GM19395 (cell line): ENCODE results near the gene CC2D2A.

Experiments used
- ATAC-seq: cut with Tn5 transposase; IDR thresholded peaks from one replicate; pipeline ENCODE4 v1.9.1; 2021; ENCODE audit warnings: mild to moderate bottlenecking, moderate library complexity; ENCODE audit not compliant: unreplicated experiment

CC2D2A gene

DNA sequence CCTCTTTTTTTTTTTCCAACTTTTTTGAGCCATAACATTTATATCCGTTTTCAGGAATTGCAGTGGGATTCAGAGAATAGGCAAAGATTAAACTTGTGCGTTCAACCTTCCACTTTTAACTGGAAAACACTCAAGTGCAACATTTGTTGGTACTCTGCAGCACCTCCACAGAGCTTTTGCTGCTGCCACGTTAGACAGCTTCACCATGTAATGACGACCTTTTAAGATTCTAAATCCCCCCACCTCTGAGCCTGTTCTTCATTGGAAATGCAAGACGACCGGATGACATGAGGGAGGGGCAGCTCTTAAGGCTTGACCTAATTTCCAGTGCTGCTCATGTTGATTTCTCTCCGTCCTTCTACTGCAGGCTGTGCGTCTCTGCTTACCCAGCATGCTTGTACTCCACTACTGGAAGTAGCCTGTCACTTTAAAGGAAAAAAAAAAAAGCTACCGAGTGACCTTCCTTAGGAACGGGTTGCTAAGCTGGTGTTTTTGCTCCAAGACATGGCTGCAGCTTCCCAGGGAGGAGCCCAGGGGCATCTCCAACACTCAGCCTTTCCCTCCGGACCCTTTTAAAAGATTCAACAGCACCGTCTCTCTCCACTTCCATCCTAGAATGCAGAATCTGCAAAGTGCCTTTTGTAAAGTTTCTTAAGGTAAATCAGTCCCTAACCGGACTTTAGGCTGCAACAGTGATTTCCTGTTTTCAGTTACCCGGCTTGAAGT is at the start of gene CC2D2A:
CC2D2A (plus strand) TSS at position 481 of the 726 bp plus-strand sequence. CDS start 6,051 bp downstream, outside the sequence.
- no peak for ATAC-seq

DNA sequence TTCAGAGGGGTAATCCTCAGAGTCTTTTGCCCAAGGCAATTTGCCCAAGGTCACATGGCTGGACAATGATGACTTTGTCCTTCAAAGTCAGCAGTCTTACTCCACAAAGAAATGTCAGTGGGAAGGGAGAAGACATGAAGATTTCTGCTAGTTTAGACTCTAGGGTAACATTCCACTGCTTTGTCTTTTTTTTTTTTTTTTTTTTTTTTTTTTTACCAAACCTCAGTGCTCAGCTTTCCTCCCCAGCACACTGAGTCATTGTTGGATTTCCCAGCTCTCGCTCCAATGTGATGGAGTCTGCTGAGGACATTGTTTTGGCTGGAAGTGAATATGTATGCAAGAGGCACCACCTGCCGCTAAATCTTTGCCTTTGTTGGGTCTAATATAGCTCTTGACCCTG is 49.0 kb upstream of the CC2D2A start:
- no peak for ATAC-seq

GRCh38 chr4:15423285-15423711 is 46.4 kb upstream of the CC2D2A start:
- ATAC-seq = no peak

GRCh38 chr4:15425520-15425919 is 44.2 kb upstream of the CC2D2A start:
- no peak for ATAC-seq

DNA sequence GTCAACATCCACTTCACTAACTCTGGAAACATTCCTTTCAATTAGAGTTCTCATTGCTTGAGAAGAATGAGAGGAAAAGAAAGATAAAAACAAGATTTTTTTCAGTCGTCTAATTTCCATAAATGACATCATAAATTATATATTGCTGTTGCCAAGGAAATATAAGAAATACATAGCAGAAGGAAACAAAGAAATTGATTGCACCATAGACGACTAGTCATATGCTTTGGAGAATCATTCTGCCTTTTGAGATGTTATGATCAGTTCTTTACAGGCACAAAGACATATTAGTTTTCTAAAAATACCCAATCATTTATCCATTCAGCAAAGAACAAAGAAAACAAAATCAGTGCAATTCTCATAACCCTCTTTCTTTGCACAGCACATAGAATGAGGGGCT is 42.5 kb upstream of the CC2D2A start:
- no peak for ATAC-seq

- no peak for ATAC-seq
Observed at GRCh38 chr4:15427701-15428100, 42.0 kb upstream of the CC2D2A start, which contains the start of gene C1QTNF7. C1QTNF7 (plus strand) TSS chr4:15428033; CDS start chr4:15435744, 7,711 bp downstream.

- no peak for ATAC-seq
Observed at GRCh38 chr4:15428611-15429010, 41.1 kb upstream of the CC2D2A start.

- ATAC-seq = no peak
Observed at GRCh38 chr4:15434091-15434490, 35.6 kb upstream of the CC2D2A start.

GRCh38 chr4:15434676-15435075 is 35.0 kb upstream of the CC2D2A start:
- ATAC-seq = no peak

- ATAC-seq = no peak
Observed at GRCh38 chr4:15436513-15436912, 33.2 kb upstream of the CC2D2A start.

- ATAC-seq = no peak
Observed at GRCh38 chr4:15438939-15439524, 30.6 kb upstream of the CC2D2A start.

- no peak for ATAC-seq
Observed at GRCh38 chr4:15443371-15444160, 26.1 kb upstream of the CC2D2A start.

- no peak for ATAC-seq
Observed at GRCh38 chr4:15444276-15444675, 25.4 kb upstream of the CC2D2A start.

DNA sequence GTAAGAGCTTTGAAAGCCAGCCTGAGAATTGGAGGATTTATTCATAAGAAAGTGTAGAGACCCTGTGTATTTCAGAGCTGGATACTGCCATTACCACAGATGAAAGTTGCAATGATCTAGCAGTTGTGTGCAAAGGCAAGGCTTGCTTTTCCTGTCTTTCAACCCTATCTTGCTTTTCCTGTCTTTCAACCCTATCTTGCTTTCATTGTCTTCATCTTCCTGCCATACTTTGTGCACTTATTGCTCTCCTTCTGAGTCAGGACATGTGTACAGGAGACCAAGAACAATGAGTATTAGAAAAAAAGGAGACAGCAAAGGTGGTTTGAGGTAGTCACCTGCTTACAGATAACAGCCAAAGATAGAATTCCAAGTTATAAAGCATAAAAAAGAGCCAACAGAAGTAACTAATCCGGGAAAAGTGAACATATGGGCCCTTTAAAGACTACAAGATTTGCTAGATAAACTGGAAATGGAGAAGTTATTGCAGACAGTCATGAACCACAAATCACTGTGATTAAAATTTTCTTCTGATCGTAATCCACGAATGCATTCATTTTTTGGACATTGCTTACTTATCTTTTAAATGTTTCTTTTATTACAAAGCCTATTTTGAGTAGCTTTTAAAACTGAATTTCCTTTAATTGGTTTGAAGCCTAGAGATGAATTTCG is 24.7 kb upstream of the CC2D2A start:
- ATAC-seq = no peak

GRCh38 chr4:15451181-15451865 is 18.4 kb upstream of the CC2D2A start:
- no peak for ATAC-seq

DNA sequence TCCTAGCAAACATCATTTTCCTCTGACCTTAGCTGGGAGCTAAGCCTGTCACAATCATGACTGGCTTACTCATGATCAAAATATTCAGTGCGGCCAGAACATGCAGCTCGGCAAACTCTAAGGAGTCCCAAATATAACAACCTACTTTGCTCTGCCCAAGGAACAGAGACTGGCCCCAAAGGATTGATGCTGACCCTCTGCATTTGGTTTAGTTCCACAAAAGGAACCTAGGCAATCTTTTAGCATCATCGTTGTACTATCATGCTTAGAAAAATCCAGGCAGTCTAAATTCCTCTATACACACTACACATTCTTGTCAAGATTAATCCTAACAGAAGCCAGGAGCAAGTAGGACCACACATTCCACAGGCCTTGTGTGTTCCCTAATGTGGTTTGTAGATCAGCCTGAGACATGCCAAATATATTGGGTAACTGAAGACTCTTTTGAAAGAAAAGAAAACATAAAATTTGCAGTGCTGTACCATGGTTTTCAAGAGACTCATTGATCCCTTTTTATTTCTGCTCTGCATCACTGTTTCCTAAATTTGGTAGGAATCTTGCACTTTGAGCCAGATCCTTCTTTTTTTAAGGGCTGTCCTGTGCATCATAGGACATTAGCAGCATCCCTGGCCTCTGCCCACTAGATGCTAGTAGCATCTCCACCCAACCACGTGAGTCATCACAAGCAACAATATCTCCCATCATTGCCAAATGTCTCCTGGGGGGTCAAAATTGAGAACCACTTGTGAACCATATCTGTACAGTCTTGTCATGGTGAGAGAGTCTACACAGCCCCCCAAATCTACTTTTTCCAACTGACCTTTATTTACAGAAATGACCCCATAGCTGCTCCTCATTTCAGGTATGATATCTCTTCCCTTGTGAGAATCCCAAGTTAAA is 17.6 kb upstream of the CC2D2A start:
- ATAC-seq = no peak

GRCh38 chr4:15455290-15455689 is 14.4 kb upstream of the CC2D2A start:
- no peak for ATAC-seq

DNA sequence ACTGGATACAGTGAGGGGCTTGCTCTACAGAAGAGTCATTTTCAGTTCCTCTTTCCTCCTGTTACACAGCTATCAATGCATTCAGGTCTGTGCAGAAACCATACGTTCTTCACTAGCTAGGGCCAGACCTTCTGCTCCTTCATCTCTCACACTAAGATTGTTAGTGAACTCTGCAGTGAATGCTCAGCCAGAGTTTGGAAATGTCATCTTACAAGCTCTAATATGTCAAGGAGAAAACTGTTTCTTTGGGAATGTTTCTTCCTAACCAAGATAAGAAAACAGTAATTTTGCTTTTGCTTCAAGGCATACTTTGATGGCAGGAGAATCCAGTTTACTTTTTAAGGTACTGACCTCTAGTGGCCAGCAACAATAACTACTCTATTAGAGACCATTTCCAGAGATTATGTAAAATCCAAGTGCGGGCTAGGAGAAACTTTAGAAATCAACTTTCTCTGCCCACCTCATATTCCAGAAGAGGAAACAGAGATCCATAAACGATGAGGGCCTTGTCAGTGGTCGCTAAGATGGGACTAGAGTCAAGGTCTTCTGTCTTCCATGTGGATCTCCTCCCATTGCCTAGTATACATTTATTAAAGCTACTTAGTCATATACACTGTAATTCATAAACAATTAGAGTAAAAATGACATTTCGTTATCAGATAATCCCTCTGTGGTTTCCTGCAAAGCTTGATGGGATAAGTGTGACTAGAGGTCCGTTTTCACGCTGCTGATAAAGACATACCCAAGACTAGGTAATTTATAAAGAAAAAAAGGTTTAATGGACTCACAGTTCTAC is 12.1 kb upstream of the CC2D2A start:
- ATAC-seq = peak; percentile 99

DNA sequence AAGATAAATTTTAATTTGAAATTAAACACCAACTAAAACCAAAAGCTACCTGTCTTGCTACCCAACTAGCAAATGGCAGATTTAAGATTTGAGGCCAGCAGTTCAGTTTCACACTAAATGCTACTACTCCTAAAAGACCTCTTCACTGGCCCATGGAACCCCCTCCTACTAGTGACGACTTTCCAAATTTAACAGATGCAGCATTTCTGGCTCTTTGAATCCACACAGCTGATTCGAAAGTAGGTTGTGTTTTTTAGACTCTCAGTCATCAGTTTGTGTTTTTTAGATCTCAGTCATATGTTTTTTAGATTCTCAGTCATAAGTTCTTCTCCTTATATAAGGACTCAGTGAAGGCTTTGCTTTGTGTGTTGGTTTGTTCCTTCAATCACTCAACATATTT is 11.1 kb upstream of the CC2D2A start:
- no peak for ATAC-seq
